Measurements from ENCODE around the gene ZNF773.
"Not testable (repeated sequence)": the region's sequence is repeated elsewhere in the genome, so short reads cannot be mapped to it uniquely, and the experiment has no call there.

ZNF773 gene

DNA sequence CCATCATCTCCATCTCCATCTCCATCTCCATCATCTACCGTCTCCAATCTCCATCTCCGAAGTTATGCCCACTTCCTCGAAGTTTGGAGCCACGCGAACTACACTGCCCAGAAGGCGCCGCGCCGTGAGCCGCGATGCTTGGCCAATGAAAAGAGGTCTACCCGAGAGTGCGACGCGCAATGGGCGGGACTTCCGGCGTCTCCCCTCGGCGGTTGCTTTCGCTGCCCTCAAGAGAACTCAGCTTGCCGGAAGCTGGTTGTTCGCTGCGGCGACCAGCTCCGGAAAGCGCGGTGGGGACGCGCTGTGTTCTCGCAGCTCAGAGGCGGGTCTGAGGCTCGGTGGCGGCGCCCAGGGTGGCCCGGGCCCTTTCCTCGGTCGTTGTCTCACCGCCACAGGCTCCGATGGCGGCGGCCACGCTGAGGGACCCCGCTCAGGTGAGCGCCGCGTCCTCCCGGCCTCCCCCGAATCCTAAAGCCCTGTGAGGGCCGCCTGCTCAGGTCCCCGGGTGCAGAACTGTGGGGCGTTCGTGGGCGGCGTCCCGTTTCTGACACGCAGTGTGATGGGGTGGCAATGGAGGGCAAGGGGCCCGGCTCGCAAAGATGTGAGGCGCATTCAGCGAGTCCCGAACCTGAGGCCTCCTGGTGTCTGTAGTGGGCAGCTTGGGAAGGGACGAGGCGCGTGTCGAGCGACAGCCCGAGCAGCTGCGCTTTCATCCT lies at the start of gene ZNF773:
TSS of gene ZNF773 (plus strand) at position 259 of the 716 bp plus-strand sequence. CDS start at position 402, 143 bp downstream.
- DNase-seq, result peak; percentile 87 to 95

DNA sequence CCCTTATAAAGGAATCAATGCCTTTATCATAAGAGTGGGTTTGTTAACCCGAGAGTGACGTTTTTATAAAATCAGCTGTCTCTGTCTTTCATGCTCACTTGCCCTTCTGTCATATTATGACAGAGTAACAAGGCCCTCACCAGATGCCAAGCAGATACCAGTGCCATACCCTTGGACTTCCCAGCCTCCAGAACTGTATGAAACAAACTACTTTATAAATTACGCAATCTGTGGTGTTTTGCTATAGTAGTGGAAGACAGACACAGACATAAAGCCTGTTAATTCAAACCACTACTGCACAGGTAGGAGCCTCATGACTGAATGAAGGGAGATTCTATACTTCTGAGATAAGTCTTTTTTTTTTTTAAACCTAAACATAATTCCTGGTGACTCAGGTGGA lies 47.4 kb upstream of the ZNF773 start:
- no peak for DNase-seq

DNA sequence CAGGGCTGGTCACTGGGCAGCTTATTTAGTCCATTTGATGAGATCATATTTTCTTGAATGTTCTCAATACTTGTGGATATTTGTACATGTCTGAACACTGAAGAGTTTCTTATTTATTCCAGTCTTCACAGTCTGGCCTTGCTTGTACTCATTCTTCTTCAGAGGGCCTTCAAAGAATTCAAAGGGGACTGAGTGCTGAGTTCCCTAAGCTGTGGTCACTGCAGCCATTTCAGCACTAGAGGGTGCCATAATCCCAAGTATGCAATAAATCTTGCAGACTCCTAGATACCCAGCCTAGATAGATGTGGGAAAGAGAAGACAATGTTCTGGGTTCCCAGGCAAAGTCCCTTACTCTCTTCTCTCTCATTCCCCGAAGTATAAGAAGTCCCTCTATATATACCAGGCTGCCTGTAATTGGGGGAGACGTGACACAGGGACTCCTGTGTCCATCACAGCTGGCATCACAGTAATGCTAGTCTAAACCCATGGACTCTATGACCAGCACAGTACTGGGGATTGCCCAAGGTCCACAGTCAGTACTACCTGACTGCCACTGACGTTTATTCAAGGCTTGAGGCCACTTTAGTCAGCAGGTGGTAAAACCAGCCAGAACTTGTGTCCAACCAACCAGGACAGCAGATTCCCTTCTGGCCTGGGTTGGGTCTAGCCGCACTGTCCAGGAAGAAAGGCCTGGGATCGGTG lies 33.9 kb upstream of the ZNF773 start:
- DNase-seq, result no peak

DNA sequence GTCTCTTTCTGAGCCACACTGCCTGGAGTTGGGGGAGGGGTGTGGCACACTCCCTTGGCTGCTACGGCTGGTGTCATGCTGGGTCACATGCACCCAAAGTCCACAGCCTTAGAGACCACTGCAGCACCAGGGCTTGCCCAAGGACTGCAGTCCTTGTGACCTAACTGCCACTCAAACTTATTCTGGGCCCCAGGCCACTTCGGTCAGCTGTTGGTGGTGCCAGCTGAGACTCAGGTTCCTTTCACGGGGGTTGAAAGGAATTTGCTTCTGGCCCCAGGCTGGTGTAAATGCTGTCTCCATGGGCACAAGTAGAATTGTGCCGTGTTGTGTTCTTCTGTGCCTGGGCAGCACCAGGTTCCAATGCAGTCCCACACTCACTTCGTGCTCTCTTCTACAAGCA lies 33.2 kb upstream of the ZNF773 start:
- DNase-seq, result no peak

DNA sequence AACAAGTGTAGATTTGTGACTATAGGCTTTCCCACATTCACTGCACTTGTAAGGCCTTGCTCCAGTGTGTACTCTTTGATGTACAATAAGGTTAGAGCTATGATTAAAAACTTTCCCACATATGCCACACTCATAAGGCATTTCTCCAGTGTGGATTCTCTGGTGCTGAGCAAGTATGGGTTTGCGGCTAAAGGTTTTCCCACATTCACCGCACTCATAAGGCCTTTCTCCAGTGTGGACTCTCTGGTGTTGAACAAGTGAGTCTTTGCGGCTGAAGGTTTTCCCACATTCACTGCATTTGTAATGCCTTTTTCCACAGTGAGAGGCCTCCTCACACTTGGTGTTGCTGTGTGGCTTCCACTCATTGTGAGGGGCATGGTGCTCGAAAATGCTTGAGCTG lies 26.1 kb upstream of the ZNF773 start:
- DNase-seq, result no peak

DNA sequence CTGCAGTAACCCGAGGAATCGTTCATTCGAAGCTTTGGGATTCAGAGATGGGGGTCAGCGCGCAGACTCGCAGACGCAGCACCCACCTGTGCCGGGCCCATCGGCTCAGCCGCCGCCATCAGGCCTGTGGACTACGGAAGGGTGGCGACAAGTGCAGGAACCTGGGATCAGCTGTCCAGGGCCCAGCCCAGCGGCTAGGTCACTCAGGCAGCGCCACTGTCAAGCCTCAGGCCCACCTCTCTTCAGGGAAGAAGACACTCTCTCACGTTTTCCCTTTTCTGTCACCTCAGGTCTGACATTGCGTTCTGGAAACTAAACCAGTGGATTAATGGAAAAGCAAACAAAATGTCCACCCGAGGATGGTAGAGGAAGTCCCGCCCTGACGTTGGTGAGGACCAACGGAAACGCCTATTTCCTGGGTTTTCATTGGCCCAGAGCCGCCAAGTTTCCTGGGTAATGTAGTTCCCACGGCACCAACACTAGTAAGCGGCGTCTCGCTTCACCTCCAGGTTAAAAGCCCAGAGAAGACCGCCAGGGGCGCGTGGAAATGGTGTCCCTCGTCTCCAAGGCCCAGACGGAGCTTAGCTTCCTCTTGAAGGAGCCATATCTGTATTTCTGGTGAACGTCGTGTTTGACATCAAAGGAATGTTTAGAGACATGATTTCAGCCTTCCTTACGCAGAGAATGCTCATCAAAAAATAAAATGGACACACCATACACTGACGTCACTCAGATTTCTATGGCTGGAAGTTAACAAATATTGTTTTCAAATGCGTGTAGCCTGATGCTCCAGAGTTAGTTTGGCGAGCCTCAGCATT lies 22.3 kb upstream of the ZNF773 start, which contains the start of gene ZNF772:
TSS of gene ZNF772 (minus strand) at position 376 of the 818 bp plus-strand sequence. CDS start at position 119, 257 bp downstream.
- peak; percentile 91 to 93 for DNase-seq

DNA sequence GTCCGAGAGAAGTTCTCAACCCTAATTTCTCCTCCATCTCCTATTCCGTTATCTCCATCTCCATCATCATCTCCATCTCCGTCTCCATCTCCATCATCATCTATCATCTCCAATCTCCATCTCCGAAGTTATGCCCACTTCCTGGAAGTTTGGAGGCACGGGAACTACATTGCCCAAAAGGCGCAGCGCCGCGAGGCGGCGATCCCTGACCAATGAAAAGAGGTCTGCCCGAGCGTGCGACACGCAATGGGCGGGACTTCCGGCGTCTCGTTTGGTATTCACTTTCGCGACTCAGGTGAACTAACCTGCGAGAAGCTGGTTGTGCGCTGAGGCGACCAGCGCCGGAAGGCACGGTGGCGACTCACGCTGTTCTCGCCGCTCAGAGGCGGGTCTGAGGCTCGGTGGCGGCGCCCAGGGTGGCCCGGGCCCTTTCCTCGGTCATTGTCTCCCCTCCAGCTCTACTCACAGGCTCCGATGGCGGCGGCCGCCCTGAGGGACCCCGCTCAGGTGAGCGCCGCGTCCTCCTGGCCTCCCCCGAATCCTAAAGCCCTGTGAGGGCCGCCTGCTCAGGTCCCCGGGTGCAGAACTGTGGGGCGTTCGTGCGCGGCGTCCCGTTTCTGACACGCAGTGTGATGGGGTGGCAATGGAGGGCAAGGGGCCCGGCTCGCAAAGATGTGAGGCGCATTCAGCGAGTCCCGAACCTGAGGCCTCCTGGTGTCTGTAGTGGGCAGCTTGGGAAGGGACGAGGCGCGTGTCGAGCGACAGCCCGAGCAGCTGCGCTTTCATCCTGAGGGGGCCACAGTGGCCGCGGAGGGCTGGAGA lies 12.1 kb upstream of the ZNF773 start, which contains the start of gene ZNF419:
TSS of gene ZNF419 (plus strand) at position 274 of the 822 bp plus-strand sequence. CDS start at position 475, 201 bp downstream.
- peak; percentile 54 to 86 for DNase-seq

DNA sequence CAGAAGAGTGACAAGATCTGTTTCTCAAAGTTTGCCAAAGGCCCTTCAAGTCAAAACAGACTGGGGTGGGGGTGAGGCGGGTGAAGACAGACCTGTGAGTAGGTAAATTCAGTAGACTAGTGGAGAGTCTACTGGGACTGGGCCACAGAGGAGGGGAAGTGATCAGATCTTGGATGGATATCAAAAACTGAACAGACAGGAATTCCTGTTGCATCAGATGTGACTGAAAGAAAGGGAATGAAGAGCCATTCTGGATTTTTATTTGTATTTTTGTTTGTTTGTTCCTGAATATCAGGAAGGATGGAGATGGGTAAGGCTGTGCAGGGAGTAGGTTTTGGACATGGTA lies 11.5 kb upstream of the ZNF773 start:
- not testable (repeated sequence) for DNase-seq

DNA sequence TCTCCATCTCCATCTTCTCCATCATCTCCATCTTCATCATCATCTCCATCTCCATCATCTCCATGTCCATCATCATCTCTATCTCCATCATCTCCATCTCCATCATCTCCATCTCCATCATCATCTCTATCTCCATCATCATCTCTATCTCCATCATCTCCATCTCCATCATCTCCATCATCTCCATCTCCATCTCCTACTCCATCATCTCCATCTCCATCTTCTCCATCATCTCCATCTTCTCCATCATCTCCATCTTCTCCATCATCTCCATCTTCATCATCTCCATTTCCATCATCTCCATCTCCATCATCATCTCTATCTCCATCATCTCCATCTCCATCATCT lies 432 bp upstream of the ZNF773 start:
- not testable (repeated sequence) for DNase-seq

DNA sequence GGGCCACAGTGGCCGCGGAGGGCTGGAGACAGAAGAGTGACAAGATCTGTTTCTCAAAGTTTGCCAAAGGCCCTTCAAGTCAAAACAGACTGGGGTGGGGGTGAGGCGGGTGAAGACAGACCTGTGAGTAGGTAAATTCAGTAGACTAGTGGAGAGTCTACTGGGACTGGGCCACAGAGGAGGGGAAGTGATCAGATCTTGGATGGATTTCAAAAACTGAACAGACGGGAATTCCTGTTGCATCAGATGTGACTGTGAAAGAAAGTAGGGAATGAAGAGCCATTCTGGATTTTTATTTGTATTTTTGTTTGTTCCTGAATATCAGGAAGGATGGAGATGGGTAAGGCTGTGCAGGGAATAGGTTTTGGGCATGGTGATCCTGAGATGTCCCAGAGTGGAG lies 662 bp downstream of the ZNF773 start:
- peak in 1 of 2 experiments; percentile 12 for DNase-seq

DNA sequence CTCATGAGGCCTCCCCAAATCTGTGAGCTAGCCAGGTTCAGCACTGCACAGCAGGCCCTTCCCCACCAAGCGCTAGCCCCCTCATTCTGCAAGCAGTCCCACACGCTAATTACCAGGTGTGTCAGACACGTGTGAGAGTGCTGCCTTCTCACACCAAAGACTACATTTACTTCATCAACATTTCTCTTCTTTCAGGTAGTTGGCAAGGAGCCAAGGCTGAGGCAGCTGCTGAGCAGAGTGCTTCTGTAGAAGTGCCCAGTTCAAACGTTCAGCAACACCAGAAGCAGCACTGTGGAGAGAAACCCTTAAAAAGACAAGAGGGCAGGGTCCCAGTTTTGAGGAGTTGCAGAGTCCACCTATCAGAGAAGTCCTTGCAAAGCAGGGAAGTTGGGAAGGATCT lies 6.4 kb downstream of the ZNF773 start:
- DNase-seq, result no peak

DNA sequence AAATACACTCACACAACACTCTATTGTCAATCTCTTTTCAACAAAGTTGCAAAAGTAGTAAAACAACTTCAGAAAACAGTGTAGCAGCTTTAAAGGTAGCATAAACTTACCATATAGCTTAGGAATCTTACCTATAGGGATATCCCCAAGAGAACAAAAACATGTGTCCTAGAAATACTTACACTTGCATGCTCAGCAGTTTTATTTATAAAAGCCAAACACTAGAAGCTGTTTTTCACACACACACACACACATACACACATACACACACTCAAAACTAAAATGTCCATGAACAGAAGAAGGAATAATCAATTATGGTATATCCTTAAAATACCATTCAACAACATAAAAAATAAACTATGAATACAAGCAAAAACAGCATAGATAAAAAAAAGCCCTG lies 11.7 kb downstream of the ZNF773 start:
- no peak for DNase-seq

DNA sequence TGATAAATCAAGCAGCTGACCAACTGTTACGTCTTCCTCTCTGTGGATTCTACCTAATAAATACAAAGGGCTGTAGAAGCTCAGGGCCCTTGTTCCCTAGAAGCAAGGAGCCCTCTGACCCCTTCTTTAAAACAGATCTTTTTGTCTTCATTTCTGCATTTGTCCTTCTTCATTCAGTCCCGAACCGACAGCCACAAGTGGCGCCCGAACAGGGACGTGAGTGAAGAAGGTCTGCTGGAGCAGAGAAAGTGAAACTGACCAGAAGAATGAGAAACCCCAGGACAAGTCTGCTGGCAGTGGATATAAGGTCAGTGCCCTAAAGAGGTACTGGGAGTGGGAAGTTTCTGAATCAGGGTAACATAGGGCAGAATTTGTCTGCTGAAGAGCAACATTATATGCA lies 13.1 kb downstream of the ZNF773 start:
- DNase-seq, result no peak

DNA sequence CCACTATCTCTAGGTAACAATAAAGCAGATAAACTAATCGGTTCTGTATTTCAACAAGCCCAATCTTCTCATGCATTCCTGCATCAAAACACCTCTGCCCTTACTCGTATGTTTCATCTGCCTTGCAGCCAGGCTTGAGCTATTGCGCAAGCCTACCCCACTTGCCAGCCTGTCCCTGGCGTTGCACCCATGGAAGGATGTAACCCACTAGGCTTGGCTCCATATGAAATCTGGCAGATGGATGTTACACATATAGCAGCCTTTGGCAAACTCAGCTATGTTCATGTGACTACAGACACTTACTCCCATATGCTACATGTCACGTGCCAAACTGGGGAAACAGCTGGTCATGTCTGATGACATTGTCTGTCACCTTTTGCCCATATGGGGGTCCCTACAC lies 15.5 kb downstream of the ZNF773 start:
- peak in 1 of 2 experiments; percentile 52 for DNase-seq

DNA sequence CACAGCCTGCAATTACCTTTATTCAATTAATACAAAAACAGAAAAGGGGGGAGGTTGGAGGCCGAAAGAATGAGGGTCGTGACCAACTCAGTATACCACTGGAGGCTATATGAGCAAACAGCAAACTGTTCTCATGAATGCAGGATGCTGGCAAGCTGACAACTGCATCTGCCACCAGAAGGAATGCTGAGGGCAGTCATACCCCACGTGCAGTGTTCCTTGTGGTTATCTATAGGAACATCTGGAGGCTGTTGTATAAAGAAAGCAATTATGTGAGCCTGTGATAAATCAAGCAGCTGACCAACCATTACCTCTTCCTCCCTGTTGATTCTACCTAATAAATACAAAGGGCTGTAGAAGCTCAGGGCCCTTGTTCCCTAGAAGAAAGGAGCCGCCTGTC lies 18.3 kb downstream of the ZNF773 start:
- DNase-seq, result not testable (repeated sequence)

DNA sequence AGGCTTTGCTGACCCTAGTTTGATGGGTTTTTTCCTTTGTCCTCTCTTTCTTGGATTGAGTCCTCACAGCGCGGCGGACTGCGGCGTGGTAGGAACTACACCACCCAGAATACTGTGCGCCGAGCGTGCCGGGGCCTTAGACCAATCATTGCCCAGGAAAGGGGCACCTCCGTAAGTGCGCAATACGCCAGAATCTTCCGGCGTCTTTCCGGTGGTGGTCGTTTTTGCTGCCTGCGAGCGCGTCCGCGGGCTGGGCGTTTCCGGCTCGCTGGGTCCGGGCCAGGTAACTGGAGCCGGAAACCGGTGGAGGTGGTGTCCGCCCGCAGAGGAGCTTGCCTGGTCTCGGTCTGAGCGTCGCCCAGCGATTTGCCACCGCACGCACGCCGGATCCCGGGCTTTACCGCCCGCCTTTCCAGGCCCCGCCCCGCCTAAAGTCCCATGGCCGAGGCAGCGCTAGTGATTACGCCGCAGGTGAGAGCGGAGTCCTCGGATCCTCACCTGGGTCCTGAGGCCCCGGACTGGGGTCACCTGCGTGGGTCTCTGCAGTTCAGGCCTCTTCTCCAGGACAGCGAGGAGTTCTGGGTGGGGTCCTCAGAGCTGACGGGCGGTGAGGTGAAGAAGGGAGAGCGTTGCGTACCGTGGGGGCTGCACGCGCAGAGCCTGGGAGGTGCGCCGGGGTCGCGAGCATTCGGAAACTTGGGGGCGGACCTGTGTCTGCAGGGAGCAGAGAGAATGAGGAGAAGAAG lies 27.6 kb downstream of the ZNF773 start, which contains the start of gene ZNF549:
TSS of gene ZNF549 (plus strand) at position 221 of the 746 bp plus-strand sequence. CDS start at position 439, 218 bp downstream.
- DNase-seq, result peak; percentile 55 to 93

DNA sequence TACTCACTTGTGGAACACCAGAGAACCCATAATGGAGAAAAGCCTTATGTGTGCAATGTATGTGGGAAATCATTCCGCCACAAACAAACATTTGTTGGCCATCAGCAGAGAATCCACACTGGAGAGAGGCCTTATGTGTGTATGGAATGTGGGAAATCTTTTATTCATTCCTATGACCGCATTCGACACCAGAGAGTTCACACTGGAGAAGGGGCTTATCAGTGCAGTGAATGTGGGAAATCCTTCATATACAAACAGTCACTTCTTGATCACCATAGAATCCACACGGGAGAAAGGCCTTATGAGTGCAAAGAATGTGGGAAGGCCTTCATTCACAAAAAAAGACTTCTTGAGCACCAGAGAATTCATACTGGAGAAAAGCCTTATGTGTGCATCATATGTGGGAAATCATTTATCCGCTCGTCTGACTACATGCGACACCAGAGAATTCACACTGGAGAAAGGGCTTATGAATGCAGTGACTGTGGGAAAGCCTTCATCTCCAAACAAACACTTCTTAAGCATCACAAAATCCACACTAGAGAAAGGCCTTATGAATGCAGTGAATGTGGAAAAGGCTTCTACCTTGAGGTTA lies 38.3 kb downstream of the ZNF773 start:
- no peak for DNase-seq

DNA sequence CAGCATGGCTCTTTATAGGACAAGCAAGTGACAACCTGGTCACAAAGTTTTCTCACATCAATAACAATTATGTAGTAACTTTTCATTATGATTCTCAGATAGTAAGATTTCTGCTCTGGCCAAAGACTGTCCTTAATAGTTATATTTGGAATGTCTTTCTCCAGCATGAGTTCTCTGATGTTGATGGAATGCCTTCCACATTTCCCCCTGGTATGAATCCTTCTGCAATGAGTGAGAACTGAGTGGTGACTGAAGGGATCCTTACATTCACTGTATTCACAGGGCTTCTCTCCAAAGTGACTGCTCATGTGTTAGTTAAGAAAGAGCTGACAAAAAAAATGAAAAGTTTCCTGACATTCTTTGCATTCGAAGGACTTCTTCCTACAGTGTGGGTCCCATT lies 46.8 kb downstream of the ZNF773 start:
- no peak for DNase-seq

DNA sequence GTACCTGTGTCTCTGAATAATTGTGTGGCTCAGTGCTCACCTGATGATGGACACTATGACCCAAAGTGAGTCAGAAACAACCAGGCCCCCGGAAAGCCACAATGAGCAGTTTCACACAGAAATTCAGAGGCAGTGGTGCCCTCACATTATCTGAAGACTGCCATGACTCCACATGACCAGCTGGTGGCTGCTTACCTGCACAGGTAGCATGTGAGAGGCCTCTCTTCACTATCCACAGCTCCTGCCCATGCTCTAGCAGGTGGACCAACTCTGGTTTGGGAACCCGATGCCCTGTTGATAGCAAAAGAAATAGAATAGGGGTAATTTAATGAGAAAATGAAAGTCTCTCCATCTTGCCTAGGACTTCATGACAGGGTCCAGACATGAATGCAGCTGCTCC lies 52.7 kb downstream of the ZNF773 start:
- no peak for DNase-seq

DNA sequence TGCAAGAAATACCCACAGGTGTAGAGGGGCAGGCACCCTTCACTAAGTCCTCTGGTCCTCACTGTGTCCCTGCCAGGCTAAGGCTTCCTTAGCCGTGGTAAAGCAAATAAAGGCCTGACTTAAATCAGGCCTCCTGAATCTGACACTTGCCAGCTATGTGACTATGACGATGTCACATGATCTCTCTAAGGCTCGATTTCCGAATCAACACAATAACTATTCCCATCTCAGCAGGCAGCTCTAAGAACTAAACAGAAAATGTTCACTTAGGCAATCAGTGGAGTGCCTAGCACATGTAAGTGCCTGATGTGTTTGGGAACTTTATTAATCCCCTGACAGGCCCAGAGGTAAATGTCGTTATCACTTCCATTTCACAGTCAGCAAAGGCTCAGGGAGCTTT lies 57.9 kb downstream of the ZNF773 start:
- no peak for DNase-seq
